ENCODE measurements around the gene AWAT2.

DNA sequence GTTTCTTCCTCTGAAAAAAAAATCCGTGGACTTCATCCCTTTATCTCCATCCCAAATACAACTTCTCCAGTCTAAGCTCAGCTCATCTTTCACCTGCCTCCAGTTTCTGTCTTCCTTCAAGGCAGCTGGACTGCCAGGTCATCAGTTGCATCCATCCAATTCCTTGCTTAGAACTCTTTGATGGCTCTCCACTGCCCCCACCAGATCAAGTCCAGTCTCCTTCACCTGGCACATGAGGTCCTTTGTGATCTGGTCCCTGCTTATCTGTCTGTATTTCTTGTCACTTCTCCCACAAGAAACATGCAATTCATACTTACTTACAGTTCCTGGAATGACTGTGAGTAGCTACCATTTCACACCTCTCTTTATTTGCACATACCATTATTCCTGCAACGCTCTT, 46.3 kb upstream of the AWAT2 start:
- TF ChIP-seq EZH2phosphoT487 (IDR thresholded peaks at IDR 0.05; ENCODE audit: low read depth, severe bottlenecking, unreplicated experiment): no peak
- TF ChIP-seq, protein P1, sequence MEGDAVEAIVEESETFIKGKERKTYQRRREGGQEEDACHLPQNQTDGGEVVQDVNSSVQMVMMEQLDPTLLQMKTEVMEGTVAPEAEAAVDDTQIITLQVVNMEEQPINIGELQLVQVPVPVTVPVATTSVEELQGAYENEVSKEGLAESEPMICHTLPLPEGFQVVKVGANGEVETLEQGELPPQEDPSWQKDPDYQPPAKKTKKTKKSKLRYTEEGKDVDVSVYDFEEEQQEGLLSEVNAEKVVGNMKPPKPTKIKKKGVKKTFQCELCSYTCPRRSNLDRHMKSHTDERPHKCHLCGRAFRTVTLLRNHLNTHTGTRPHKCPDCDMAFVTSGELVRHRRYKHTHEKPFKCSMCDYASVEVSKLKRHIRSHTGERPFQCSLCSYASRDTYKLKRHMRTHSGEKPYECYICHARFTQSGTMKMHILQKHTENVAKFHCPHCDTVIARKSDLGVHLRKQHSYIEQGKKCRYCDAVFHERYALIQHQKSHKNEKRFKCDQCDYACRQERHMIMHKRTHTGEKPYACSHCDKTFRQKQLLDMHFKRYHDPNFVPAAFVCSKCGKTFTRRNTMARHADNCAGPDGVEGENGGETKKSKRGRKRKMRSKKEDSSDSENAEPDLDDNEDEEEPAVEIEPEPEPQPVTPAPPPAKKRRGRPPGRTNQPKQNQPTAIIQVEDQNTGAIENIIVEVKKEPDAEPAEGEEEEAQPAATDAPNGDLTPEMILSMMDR (IDR thresholded peaks at IDR 0.05; ENCODE audit: poor library complexity): no peak
